COLO668 (cell line): ENCODE results near the gene PRDM7.
"Not testable (repeated sequence)": the region's sequence is repeated elsewhere in the genome, so short reads cannot be mapped to it uniquely, and the experiment has no call there.

Experiments used
- DNase-seq: peaks from one replicate; lab custom pipeline; 2025; ENCODE audit not compliant: unreplicated experiment; lab: John Stamatoyannopoulos, UW

The PRDM7 gene

DNA sequence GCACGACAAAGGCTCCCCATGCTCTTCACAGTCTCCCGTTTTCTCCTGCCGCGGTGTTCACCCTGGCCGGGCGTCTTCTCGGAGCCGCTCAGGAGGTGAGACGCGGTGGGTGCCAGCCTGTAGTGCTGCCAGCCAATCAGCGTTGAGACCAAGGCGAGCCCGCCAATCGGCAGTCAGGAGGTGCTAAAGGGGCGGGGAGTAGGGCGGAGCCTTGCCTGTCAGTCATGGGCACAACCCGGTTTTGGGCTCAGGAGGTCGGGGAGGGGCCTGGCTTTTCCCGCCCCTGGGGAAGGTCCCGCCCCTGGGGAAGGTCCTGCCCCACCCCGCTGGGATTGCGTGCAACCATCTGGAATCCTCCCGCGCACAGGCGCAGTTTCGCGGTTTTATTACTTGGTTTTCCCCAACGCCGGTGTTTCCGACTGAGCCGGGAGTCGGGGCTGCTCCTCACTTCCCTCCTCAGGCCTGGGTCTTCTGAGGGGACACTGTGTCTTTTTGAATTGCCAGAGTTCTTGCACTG, at the start of gene PRDM7:
Gene PRDM7 (minus strand): TSS at position 92 of the 517 bp plus-strand sequence. CDS start 1,421 bp downstream, outside the sequence.
- peak; percentile 97 for DNase-seq

- not testable (repeated sequence) for DNase-seq
These were observed 44.7 kb upstream of the PRDM7 start for GRCh38 chr16:90121846-90122245.

DNA sequence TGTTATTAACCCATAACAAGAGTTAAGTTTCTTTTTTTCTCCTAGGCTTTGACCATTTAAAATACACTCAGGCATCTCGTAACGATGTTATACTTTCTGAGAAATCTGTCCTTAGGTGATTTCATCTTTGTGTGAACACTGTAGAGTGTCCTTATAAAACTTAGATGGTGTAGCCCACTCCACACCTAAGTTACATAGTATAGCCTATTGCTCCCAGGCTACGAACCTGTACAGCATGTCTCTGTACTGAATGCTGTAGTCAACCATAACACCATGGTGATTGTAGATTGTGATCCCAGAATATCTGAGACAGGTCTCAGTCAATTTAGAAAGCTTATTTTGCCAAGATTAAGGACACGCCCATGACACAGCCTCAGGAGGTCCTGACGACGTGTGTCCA, 30.5 kb upstream of the PRDM7 start:
- DNase-seq: not testable (repeated sequence)

DNA sequence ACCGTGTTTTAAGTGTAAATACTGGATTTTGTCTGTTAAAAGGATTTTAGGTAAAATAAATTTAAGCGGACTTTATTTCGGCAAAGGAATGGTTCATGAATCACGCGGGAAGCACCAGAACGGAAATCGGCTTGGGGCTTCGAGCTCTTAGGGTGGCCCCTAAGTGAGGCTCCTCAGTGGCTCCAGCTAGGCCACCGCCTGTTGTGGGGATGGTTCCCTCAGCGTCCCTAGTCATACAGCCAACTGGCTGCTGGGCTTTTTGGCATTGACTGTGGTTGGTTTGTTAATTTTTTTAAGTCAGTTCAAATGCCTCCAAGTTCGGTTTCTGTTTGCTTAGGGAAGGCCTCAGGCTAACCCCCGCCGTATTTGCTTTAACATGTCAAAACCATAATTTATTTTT, 29.9 kb upstream of the PRDM7 start:
- not testable (repeated sequence) for DNase-seq

DNA sequence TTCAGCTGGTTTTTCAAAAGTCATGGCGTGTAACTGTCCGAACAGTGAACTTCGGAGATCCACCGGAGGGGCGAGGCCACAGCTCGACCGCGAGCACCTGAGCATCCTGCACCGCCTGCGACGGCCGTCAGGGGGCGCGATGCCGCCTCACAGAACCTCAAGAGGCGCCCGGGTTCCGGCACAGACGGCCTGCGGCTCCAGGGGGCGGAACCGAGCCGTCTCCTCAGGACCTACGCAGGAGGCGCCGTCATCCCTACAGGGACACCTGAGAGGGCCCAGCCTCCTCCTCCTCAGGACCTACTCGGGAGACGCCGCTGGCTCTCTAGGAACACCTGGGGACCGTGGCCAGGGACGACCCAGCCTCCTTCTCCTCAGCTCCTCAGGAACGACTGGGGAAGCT, 29.1 kb upstream of the PRDM7 start:
- DNase-seq: not testable (repeated sequence)

DNA sequence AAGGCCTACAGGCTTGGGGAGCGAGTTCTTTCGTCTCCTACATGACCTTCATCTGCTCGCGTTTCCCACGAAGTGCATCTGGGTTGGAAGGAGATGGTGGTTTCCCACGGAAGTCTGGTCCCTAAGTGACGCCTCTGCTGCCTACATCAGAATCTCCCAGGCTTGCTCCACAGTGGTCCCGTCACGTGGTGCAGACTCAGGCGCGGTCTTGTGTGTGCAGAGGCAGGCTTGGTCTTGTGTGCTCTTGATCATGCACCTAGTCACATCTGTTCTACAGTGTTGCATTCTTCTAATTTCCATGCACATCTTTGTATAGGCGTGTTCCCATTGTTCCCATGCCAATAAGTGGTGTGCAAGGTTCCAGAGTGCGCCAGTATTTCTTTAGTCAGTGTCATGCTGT, 27.6 kb upstream of the PRDM7 start:
- DNase-seq: not testable (repeated sequence)

GRCh38 chr16:90102086-90102884, 25.2 kb upstream of the PRDM7 start:
- not testable (repeated sequence) for DNase-seq

- not testable (repeated sequence) for DNase-seq
These were observed 24.2 kb upstream of the PRDM7 start for GRCh38 chr16:90101332-90101731.

DNA sequence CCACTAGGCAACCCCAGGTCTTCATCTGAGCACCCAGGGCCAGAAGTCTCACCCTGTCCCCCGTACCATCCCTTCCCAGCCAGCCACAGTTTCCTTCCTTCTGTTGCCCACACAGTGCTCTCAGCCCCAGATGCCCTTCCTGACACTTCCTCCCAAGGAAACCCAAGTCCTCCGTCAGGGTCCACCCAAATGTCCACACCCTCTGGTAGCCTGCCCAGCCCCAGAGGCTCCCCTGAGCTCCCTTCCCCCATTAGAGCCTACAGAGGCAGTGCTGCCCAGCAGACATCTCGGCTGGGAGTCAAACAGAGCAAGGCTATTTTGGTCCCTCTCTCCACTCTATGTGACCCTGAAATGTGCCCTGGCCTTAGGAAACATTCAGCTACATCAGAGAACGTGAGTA, 23.7 kb upstream of the PRDM7 start:
- not testable (repeated sequence) for DNase-seq

GRCh38 chr16:90100229-90100628, 23.1 kb upstream of the PRDM7 start:
- not testable (repeated sequence) for DNase-seq

- DNase-seq: not testable (repeated sequence)
These were observed 21.8 kb upstream of the PRDM7 start for GRCh38 chr16:90098936-90099335.

DNA sequence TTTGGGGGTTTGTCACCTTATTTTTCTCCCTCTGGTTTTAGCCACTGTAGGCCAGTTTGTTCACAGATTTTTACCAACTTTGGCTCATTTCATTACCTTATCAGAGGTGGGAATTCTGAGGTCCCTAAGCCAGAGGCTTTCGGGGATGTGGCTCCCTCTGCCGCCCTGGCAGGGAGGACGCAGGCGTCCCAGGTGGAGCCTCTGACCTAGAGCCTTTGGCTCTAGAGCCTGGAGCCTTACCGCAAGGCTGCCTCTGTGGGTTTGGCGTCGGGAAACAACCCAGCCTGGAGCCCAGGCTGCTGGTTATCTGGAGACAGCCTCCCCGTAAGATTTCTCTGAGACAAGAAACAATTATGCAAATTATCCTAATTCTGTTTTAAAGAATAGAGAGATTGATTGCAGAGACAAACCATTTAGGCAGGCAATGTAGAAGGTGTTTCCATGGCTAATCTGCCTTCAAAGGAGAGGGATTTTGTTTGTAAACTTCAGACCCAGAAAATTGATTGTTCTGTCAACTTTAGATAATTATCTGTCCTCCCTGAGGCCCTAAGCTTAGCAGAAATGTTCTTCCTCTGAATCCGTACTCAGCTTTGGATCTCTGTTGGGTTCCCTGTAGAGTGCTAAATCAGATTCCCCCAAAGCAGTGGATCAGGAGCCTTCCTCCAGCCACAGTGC, 20.0 kb upstream of the PRDM7 start:
- DNase-seq: peak; percentile 11

GRCh38 chr16:90094791-90095190, 17.7 kb upstream of the PRDM7 start:
- not testable (repeated sequence) for DNase-seq

DNA sequence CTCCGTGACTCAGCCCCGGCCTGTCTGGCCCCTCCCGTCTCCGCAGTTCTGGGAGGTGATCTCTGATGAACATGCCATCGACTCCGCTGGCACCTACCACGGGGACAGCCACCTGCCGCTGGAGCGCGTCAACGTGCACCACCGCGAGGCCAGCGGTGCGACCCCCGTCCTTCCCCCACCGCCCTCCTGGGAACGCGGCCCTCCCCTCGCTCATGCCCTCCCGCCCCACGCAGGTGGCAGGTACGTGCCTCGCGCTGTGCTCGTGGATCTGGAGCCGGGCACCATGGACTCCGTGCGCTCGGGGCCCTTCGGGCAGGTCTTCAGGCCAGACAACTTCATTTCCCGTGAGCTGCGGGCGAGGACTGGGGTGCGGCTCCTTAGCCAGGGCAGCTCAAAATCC, 17.2 kb upstream of the PRDM7 start:
- not testable (repeated sequence) for DNase-seq

- DNase-seq: not testable (repeated sequence)
These were observed 16.7 kb upstream of the PRDM7 start for GRCh38 chr16:90093799-90094198.

DNA sequence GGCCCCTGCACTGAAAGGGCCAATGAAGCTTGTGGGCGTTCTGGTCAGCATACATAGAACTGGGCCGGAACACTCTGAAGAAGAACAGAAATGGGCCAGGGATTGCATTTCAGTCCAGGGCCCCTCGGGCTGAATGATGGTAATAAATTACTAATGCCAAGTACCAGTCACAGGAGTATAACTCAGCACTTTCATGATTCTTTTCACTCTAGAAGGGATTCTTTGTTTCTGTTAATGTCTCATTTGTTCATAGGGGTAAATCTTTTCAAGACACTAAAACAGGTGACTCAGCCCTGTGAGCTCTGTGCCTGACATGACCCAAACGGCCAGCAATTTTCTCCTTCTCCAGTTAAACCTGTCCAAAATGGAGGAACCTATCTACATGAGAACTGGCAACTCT, 15.7 kb upstream of the PRDM7 start:
- not testable (repeated sequence) for DNase-seq

- DNase-seq: no peak
These were observed 7.3 kb upstream of the PRDM7 start for GRCh38 chr16:90084215-90084950.

GRCh38 chr16:90083139-90083538, 6.0 kb upstream of the PRDM7 start:
- DNase-seq: no peak

DNA sequence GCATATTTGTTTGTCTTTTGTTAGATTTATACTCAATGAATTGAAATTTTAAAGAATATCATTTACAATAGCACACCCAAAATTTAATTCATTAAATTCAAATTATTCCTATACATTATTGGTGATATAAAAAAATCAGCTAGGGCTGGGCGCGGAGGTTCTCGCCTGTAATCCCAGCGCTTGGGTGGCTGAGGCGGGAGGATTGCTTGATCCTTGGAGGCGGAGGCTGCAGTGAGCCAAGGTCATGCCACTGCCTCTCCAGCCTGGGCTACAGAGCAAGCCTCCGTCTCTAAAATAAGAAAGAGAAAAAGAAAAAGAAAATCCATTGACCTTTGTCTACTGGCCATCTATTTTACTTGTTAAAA, 4.5 kb upstream of the PRDM7 start:
- no peak for DNase-seq

- no peak for DNase-seq
These were observed 1.4 kb upstream of the PRDM7 start for GRCh38 chr16:90078579-90078895.

DNA sequence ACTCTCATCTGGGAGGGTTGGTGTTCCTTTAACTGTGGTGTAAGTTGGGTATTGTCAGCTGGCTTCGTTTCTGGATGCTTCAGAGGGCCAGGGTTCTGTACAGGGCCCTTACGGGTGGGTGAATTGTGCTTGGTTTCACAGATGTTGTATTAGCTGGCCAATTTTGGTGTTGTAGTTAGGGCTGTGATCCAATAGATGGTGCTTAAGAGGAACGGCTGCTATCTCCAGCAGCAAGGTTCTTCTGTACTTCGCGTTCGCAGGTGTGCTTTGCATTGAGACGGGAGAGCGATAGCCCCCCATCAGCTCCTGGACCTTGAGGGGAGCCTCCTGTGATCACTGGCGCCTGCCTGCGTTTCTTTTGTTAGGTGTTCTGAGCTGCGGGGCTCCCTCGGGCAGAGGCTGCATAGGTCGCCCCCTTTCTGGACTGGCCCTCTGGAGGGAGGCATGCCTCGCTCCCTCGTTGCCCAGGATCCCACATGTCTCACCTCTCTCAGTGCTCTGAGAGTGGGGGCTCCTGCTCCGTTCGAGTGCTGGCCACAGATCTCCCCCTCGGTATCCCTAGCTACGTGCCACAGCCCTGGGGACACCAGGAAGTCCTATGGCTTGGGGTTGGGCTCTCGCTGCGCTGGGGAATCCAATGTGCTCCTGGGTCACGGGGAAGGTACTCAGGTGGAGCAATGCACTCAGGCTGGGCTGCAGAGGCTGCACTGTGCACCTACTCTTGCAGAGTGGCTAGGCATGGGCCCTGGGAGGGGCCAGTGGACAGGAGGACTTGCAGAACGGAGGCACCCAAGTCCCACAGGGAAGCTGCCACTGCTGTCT, 837 bp upstream of the PRDM7 start:
- peak; percentile 54 for DNase-seq
